HCT116 (cell line): Measurements from ENCODE around the gene DCUN1D1.

Experiments used
- CTCF ChIP-seq, 3 experiments: fragments of 200-600 bp in 1 of 3; sonication (generic) in 1 of 3; IDR thresholded peaks in 2 of 3; conservative IDR thresholded peaks in 1 of 3; 2 replicates each; pipeline ENCODE4 v1.5.1; 2012 to 2017; ENCODE audit warnings: low read depth in 2 of 3, low read length in 2 of 3, antibody characterized with exemption in 1 of 3, borderline replicate concordance in 1 of 3, control low read depth in 1 of 3, mild to moderate bottlenecking in 1 of 3, mixed read lengths in 1 of 3, mixed run types in 1 of 3, moderate library complexity in 1 of 3; ENCODE audit not compliant: insufficient read depth in 1 of 3
- RAD21 ChIP-seq: IDR thresholded peaks from 2 replicates; pipeline ENCODE4 v1.6.1; 2012; ENCODE audit warnings: low read depth, mild to moderate bottlenecking

- no peak for TF ChIP-seq RAD21
- TF ChIP-seq CTCF (IDR thresholded peaks at IDR 0.05 in 2 of 3, conservative IDR thresholded peaks at IDR 0.05 in 1 of 3; ENCODE audit: borderline replicate concordance in 1 of 3, insufficient read depth in 1 of 3, low read depth in 2 of 3, low read length in 2 of 3) = no peak
These were observed 605 bp downstream of the DCUN1D1 start for GRCh38 chr3:182979674-182980191.
